Activated CD8-positive, alpha-beta memory T cell treated with anti-CD3 and anti-CD28 coated beads for 1 hour (primary cell): ENCODE results near the gene ADGRA3.

Experiments
- DNase-seq, 2 donors: peaks; one replicate each; pipeline ENCODE4 v3.0.0-alpha.2; 2020; ENCODE audit warnings: low read depth in 1 of 2; ENCODE audit errors: extremely low read depth in 1 of 2

The ADGRA3 gene

GRCh38 chr4:22454216-22454838 is 61.5 kb downstream of the ADGRA3 start:
- no peak for DNase-seq

GRCh38 chr4:22444813-22445212 is 71.1 kb downstream of the ADGRA3 start:
- no peak for DNase-seq

- DNase-seq, result no peak
Observed at GRCh38 chr4:22442956-22443355, 72.9 kb downstream of the ADGRA3 start.

DNA sequence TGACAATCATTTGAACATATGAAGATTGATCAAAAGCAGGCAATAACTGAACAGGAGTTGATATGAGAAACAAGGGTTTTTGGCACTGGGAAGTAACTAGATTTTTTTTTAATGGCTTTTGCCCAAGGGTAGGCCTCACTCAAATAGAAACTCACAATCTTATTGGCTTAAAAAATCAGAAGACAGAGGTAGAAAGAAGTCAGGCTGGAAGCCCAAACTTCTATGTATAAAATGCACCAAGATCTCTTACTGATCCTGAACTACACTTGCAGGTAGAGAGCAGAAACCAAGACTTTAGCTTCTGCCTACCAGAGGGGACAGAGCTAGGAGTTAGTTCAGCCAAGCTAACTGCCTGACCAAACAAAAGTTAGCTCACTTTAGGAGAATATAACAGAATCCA is 74.9 kb downstream of the ADGRA3 start:
- no peak for DNase-seq

DNA sequence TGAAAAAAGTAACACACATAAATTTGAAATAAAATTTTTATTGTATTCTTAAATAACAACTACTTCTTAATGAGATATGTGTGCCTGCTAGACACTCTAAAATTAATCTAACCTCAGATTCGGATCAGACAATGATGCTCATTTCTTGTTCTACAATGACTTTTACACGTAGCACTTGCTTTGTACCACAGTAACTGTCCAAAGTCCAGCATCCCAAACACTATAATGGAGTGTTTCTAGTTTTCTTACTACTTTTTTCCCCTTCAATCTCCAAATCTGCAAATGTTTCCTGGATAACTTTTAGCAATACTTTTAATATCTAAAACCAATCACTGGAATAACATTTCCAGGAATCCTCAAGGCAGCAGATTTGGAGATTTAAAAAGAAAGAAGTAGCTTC is 75.9 kb downstream of the ADGRA3 start:
- no peak for DNase-seq

DNA sequence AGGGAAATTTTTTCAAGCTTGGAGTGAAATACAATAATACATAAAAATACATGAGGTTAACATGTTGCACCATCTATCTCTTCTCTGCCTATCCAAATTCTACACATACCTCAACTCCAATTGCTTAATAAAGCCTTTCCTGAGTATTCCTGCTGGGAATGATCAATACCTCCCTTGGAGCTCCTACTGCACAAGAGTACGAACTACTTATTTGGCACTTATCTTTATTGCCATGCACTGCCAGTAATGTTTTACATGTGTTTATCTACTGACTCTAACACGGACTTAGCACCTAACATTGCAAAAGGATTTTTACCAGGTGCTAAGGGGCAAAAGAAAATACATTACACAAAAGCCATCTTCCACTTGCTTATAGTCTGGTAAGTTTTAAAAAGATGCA is 80.2 kb downstream of the ADGRA3 start:
- DNase-seq, result no peak

DNA sequence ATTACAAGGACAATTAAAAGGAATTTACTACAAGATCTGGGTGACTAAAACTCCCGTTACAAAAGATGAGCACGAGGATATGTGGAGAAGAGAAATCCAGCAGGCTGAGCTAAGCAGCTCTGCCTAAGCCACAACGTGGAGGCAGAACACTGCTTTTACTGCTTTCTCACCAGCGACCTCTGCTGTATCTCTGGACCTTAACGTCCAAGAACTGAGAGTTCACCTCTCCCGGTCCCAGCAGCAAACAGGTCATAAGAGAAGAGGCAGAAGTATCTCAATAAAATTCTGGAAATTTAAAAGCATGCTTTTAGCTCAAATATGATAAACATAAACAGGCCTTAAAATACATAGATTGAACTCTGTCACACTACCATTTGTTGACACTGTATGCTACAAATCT is 81.0 kb downstream of the ADGRA3 start:
- DNase-seq, result no peak

- DNase-seq, result no peak
Observed at GRCh38 chr4:22430626-22431025, 85.2 kb downstream of the ADGRA3 start.

DNA sequence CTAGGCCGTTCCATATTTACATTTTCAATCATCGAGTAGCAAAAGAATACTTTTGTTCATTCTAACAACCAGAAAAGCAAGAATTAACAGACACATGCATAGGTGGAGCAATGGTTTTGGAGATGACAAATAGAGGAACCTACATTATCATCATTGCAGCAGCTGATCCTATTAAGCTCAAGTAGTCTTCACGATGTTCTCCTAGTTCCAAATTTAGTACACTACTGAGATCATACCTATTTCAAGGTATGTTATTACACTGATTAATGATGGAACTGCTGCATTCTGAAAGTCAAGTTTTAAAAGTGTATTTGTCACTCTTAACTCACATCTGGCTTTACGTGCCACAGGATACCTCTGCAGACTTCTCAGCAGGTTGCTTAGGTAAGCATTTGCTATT is 87.4 kb downstream of the ADGRA3 start:
- no peak for DNase-seq

DNA sequence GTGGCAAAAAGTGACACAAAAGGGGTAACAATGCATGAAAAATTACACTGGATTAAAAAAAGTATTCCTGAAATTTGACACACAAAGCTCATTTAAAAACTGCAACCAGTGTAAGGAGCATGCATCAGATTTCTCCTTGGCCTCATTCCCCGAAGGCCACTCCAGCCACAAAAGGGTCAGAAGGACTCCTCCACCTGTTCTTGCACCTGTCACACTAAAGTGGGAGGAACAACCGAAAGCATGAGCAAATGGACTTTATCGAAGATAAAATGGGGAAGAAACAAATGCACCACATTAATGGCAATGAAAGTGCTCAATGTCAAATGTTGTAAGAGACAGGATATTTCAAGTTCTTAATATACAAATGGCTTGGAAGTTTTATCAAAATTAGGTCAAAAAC is 88.2 kb downstream of the ADGRA3 start:
- DNase-seq, result no peak

DNA sequence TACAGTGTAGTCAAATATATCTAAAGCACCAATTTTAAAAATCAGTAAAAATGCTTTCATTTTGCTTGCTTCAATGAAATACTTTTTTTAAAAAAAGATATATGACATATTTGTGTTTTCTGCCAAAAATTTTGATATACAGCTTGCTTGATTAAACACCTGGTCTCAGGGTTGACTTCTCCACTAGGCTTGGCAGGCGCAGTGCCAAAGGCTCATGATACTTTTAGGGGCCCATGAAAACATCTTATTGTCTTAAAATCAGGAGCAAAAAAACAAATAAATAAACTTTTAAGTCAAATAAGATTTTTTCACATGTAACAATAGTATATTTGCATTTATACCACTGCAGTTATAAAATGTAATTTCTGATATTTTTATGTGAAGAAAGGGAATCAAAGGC is 95.6 kb downstream of the ADGRA3 start:
- no peak for DNase-seq

DNA sequence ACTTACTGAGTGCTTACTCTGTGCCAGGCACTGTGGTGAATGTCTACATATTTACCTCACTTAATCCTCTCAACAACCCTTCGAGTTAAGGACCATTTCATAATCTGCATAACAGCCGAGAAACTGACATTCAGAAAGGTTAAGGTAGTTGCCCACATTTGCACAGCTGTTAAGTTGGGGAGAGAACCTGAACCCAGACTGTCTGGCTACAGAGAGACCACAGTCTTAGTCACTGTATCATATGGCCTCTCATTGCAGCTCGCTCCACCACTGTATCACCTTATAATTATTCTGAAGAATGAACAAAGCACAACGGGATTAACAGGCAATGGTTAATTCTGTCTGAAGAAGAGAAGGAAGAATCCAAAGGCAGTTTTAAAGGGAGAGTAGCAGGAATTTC is 98.5 kb downstream of the ADGRA3 start:
- no peak for DNase-seq

DNA sequence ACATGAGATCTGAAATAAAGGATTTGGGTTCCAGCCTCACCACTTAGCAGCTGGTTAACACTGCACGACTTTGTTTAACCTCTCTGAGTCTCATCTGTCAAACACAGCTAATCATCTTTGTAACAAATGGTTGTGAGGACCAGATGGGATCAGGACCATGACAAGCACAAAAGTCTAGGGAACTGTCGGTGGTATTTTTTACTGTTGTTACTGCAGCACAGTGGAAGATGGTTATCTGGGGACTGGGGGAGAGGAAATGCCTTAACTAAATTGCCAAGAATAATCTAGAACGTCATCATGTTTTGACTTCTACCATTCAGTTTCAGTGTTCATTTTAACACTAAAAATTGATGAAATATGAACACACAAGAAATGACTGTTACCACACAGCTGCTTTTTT is 99.5 kb downstream of the ADGRA3 start:
- DNase-seq, result no peak

- DNase-seq, result no peak
Observed at GRCh38 chr4:22414833-22415232, 101.0 kb downstream of the ADGRA3 start.

DNA sequence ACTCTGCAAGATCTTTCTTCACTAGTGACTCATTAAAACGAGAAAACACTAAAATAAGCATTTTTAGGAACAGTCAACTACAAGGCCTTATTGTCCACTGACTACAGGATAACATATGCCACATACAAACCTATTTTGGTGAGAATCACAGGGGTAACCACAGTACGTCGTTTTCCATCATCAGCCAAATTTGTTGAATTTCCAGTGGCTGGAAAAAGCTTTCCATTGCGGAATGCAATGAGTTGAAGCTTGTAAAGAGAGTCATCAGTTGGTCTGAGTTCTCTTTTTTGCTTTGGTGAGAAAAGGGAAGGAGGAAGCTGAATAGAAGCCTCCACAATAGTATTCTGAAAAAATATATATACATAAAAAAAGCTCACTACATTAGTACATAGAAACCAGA is 102.4 kb downstream of the ADGRA3 start:
- no peak for DNase-seq

- DNase-seq, result no peak
Observed at GRCh38 chr4:22412013-22412412, 103.9 kb downstream of the ADGRA3 start.

- no peak for DNase-seq
Observed at GRCh38 chr4:22410645-22411247, 105.1 kb downstream of the ADGRA3 start.

DNA sequence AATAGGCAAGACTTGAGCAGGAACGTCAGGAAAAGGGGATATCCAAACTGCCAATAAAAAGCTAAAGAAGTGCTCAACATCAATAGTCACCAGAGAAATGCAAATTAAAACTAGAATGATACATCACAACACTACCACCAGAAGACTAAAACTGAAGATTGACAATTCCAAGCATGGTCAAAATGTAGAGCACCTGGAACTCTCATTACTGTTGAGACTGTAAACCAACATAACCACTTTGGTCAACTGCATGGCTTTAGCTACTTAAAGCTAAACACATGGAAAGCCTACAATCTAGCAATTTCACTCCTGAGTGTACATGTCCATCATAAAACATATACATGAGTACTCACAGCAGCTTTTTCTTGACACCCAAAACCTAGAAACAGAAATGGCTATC is 107.4 kb downstream of the ADGRA3 start:
- no peak for DNase-seq

DNA sequence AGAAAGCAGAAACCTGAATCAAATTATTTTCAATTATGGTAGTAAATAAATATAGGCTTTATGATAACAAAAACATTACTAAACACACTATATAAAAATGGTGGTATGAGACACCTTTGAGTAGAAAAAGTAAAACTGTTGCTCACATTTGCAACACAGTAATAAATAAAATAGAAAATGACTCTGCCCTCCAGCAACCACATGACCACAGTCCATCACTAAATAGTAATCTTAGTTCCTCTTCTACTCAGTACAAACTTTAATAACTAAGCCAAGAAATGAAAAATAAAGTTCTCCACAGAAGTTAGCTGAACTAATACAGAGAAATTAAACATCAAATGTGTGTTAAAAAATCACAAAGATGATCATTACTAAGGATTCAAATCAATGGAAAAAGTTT is 108.5 kb downstream of the ADGRA3 start:
- DNase-seq, result no peak

DNA sequence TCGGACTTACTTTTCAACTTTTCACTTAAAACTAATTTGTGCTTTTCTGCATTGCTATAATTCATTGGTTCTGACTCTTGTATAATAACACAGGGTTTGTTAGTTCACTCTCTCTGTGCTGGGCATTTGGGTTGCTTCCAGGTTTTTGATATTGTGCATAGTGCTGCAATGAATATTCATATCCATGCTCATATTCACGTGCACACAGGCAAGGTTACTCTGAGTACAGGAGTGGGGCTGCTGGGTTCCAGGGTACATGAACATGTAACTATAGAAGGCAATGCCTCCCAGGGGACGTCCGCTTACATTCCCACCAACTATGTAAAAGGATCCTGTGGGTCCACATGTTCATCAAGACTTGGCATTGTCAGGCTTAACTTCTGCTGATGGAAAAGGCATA is 117.2 kb downstream of the ADGRA3 start:
- DNase-seq, result no peak

GRCh38 chr4:22391551-22391950 is 124.3 kb downstream of the ADGRA3 start:
- no peak for DNase-seq

DNA sequence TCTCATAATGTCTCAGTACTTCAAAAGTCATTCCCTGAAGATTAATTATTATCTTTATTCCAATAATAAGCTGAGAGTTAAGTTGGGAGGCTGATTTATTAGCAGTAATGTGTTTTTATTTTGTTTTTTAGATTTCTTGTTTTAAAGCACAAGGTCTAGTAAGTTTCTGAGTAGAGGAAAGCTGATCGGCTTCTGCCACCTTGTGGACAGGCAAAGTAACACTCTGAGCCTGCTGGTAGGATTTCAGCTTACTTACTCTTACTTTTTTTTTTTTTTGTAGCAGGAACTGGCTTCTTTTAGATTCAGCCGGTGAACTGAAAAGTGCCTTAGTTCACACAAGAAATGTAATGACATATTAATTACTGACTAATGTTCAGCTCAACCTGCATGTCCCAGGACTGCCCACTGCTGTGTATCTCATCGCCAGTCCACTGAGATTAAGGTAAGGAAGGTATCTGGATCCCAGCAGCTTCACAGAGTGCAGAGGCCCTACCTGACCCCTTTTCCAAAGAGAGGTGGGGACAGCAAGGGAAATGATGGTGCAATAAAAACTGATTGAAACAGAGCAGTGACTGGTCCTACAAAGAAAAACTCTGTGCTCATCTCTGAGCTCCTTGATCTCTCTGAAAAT is 126.5 kb downstream of the ADGRA3 start:
- DNase-seq, result no peak

GRCh38 chr4:22385611-22386011 is 130.3 kb downstream of the ADGRA3 start:
- DNase-seq, result no peak
